ENCODE results near the gene EYA4.

The EYA4 gene

DNA sequence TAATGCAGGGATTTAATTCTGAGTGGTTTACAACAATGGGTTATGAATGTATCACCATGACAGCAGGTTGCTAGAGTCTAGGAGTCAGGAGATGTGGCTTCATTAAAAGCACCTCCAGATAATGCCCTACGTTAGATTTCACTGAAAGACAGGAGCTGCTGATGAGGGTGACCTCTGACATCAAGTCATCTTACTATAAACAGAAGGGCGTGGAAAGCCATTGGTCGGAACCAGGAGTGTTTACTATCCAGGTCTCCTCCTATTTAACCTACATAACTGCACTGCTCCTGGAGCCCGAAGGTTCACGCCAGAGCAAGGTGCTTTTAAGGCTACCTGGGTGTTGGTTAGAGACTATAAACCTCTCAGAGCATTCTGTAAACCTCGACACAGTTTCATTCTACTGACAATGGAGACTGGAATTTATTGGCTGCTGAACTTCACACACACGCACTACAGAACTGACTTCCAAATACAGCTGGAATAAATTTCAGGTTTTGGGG lies 128.7 kb downstream of the EYA4 start:
- Histone ChIP-seq H3K36me3 (replicated peaks) (no peaks in the 10 kb centered on the region), H3K27me3 (replicated peaks) (no peaks in the 10 kb centered on the region), H3K27ac (no peak overlapping the region), H3K4me3 (ENCODE audit: low read depth, low read length) (no peak overlapping the region)
- in situ Hi-C loops (cut with HindIII; ENCODE audit: low pct_ligation_motif_present, low sequenced_read_pairs): no loop called here
- TF ChIP-seq, protein P1, sequence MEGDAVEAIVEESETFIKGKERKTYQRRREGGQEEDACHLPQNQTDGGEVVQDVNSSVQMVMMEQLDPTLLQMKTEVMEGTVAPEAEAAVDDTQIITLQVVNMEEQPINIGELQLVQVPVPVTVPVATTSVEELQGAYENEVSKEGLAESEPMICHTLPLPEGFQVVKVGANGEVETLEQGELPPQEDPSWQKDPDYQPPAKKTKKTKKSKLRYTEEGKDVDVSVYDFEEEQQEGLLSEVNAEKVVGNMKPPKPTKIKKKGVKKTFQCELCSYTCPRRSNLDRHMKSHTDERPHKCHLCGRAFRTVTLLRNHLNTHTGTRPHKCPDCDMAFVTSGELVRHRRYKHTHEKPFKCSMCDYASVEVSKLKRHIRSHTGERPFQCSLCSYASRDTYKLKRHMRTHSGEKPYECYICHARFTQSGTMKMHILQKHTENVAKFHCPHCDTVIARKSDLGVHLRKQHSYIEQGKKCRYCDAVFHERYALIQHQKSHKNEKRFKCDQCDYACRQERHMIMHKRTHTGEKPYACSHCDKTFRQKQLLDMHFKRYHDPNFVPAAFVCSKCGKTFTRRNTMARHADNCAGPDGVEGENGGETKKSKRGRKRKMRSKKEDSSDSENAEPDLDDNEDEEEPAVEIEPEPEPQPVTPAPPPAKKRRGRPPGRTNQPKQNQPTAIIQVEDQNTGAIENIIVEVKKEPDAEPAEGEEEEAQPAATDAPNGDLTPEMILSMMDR (IDR thresholded peaks at IDR 0.05; ENCODE audit: low read depth, low read length, missing control alignments): no peak
- no peak for DNase-seq

DNA sequence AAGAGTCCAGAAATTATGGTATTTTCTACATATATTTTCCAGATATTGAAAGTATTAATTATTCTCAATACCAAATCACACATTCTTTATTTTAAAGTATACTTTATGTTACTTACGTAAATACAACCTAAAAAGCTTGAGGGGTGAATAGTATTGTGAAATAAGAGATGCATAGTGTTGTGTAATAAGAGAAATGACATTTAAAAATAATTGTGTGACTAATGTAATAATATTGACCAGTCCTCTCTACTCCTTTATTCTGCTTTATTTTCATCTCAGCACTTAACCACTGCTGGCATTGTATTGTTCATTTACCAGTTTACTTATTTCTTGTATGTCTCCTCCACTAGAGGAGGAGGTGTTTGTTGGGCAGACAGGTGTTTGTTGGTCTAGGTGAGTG lies 135.6 kb downstream of the EYA4 start:
- in situ Hi-C loops (cut with HindIII; ENCODE audit: low pct_ligation_motif_present, low sequenced_read_pairs): no loop called here
- no peaks in the 10 kb centered on the region for H3K36me3 ChIP-seq (replicated peaks)
- TF ChIP-seq, protein P1 (IDR thresholded peaks at IDR 0.05; ENCODE audit: low read depth, low read length, missing control alignments): no peak
- DNase-seq: no peak
- no peak overlapping the region for H3K4me3 ChIP-seq (ENCODE audit: low read depth, low read length)
- no peaks in the 10 kb centered on the region for H3K27me3 ChIP-seq (replicated peaks)
- no peak overlapping the region for H3K27ac ChIP-seq

DNA sequence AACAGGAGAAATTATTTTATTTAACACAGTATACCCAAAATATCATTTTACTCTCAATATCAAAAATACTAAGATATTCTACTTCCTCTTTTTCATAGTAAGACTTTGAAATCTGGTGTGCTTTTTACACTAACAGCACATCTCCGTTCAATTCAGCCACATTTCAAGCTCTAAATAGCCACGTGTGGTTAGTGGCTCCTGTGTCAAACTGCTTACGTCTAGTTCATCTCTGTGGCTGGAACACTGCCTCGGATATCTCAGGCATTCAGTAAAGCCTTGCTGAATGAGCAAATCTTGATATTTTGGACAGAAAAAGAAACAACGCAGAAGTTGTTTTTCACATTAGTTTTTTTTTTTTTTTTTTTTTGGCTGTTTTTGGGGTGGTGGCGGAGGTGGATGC lies 136.1 kb downstream of the EYA4 start:
- TF ChIP-seq, protein P1 (IDR thresholded peaks at IDR 0.05; ENCODE audit: low read depth, low read length, missing control alignments): no peak
- in situ Hi-C loops (cut with HindIII; ENCODE audit: low pct_ligation_motif_present, low sequenced_read_pairs): no loop called here
- H3K4me3 ChIP-seq (ENCODE audit: low read depth, low read length): no peak overlapping the region
- no peak for DNase-seq
- no peaks in the 10 kb centered on the region for H3K27me3 ChIP-seq (replicated peaks)
- no peaks in the 10 kb centered on the region for H3K36me3 ChIP-seq (replicated peaks)
- H3K27ac ChIP-seq: no peak overlapping the region

DNA sequence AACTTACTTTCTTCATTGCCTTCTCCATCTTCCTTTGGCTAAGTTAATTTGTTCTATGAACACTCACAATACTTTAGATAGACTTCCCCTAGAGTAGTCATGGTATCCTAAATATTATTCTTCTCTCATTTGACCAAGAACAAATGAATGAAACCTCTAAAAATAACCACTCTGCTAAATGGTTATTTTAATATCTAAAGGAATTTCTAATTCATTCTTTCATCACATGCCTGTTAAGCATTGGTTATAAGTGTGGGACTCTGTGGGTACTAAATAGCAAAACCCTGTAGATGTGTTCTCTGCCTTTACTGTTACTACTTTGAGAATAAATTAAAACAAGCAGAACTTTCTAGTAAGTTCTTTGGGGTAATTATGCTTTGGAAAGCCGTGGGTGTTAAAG lies 138.9 kb downstream of the EYA4 start:
- Histone ChIP-seq H3K27ac (no peak overlapping the region), H3K27me3 (replicated peaks) (no peaks in the 10 kb centered on the region), H3K36me3 (replicated peaks) (no peaks in the 10 kb centered on the region), H3K4me3 (ENCODE audit: low read depth, low read length) (no peak overlapping the region)
- no peak for DNase-seq
- TF ChIP-seq, protein P1 (IDR thresholded peaks at IDR 0.05; ENCODE audit: low read depth, low read length, missing control alignments): no peak
- in situ Hi-C loops (cut with HindIII; ENCODE audit: low pct_ligation_motif_present, low sequenced_read_pairs): no loop called here

DNA sequence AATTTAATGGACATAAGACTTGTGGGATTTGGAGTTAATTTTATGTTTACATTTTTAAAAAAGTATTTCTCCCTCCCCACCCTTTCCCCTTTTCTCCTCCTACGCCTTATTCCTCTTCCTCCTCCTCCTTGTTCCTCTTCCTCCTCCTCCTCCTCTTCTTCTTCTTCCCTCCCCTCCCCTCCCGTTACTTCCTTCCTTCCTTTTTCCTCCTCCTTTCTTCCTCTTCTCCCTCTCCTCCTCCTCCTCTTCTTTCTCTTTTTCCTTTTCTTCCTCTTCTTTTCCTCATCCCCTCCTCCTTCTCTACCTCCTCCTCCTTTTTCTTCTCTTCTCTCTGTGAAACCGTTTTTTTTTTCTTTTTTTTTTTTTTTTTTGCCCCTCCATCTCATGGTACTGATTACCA lies 139.6 kb downstream of the EYA4 start:
- Histone ChIP-seq H3K27ac (no peak overlapping the region), H3K4me3 (ENCODE audit: low read depth, low read length) (no peak overlapping the region), H3K27me3 (replicated peaks) (no peaks in the 10 kb centered on the region), H3K36me3 (replicated peaks) (no peaks in the 10 kb centered on the region)
- TF ChIP-seq, protein P1 (IDR thresholded peaks at IDR 0.05; ENCODE audit: low read depth, low read length, missing control alignments): no peak
- in situ Hi-C loops (cut with HindIII; ENCODE audit: low pct_ligation_motif_present, low sequenced_read_pairs): no loop called here
- no peak for DNase-seq

DNA sequence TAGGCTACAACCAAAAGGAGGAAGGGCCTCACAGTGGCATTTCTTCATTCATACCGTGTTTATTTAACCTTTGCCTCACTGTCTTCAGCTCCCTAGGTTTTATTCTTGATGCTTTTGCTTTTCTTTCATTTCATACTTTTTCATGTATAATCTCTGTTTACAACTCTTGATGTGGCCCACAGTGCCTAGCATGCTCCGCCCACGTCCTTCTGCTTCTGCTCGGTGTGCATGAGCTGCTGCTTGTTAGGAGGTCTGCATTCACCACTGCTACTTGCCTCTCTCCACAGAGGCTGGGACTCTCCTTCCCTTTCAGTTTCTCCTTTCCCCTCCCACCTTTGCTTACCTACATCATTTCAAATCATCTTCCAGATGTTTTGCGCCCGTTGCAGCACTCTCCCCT lies 147.6 kb downstream of the EYA4 start:
- H3K27ac ChIP-seq: no peak overlapping the region
- TF ChIP-seq, protein P1 (IDR thresholded peaks at IDR 0.05; ENCODE audit: low read depth, low read length, missing control alignments): no peak
- no peaks in the 10 kb centered on the region for H3K27me3 ChIP-seq (replicated peaks)
- no peaks in the 10 kb centered on the region for H3K36me3 ChIP-seq (replicated peaks)
- in situ Hi-C loops (cut with HindIII; ENCODE audit: low pct_ligation_motif_present, low sequenced_read_pairs): no loop called here
- no peak overlapping the region for H3K4me3 ChIP-seq (ENCODE audit: low read depth, low read length)
- no peak for DNase-seq
